Nephron (organoid): Measurements from ENCODE around the gene ARMH3.
"Not testable (repeated sequence)": the region's sequence is repeated elsewhere in the genome, so short reads cannot be mapped to it uniquely, and the experiment has no call there.

ENCODE experiments used
- H3K27ac Mint-ChIP-seq, 3 experiments: 2 replicates each; pipeline ENCODE4 v1.8.0; 2020; ENCODE audit warnings: mixed read lengths in 3 of 3, mild to moderate bottlenecking in 2 of 3, moderate library complexity in 1 of 3
- H3K27me3 Mint-ChIP-seq: 2 replicates; pipeline ENCODE4 v1.8.0; 2021; ENCODE audit warnings: low read depth, mild to moderate bottlenecking, moderate library complexity, mixed read lengths
- H3K36me3 Mint-ChIP-seq: 2 replicates; pipeline ENCODE4 v1.8.0; 2020; ENCODE audit warnings: low read depth, mixed read lengths
- H3K4me1 Mint-ChIP-seq: 2 replicates; pipeline ENCODE4 v1.8.0; 2020; ENCODE audit warnings: mixed read lengths
- H3K4me3 Mint-ChIP-seq, 3 experiments: 2 replicates each; pipeline ENCODE4 v1.8.0; 2020; ENCODE audit warnings: mild to moderate bottlenecking in 3 of 3, mixed read lengths in 3 of 3, moderate library complexity in 2 of 3
- H3K9me3 Mint-ChIP-seq: 2 replicates; pipeline ENCODE4 v1.8.0; 2020; ENCODE audit warnings: mixed read lengths
- TF ChIP-seq, protein P1 (sequence below), 3 experiments: fragments of 200-600 bp; sonication (generic); IDR thresholded peaks; one replicate each; pipeline ENCODE4 v1.5.0; 2021; ENCODE audit warnings: antibody characterized with exemption in 3 of 3; ENCODE audit not compliant: unreplicated experiment in 3 of 3

ARMH3 gene

DNA sequence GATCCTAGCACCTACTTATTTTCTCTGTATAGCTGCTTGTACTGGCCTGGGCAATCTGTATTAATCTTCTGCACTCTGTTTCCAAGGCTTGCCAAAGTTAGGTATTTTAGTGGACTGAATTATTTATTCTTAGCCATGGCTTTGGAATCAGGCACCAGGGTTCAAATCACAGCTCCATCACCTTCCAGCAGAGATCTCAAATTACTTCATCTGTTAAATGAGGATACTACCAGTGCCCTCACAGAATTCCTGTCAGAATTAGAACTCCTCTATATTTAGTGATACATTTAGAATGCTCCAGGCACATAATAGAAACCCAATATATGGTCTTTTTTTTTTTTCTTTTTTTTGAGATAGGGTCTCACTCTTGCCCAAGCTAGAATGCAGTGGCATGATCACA is 17.6 kb downstream of the ARMH3 start:
- Mint-ChIP-seq H3K27me3 (no peaks in the 10 kb centered on the region), H3K9me3 (no peaks in the 10 kb centered on the region)

DNA sequence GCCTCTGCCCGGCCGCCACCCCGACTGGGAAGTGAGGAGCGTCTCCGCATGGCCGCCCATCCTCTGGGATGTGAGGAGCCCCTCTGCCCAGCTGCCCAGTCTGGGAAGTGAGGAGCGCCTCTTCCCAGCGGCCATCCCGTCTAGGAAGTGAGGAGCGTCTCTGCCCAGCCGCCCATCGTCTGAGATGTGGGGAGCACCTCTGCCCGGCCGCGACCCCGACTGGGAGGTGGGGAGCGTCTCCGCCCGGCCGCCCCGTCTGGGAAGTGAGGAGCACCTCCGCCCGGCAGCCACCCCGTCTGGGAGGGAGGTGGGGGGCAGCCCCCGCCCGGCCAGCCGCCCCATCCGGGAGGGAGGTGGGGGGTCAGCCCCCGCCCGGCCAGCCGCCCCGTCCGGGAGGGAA is 20.2 kb downstream of the ARMH3 start:
- peaks cover 67% of the 10 kb centered on the region for H3K36me3 Mint-ChIP-seq
- H3K27ac Mint-ChIP-seq, H3K9me3 Mint-ChIP-seq, H3K4me3 Mint-ChIP-seq, H3K4me1 Mint-ChIP-seq, H3K27me3 Mint-ChIP-seq: not testable (repeated sequence)

More for the DNA sequence above, 17.6 kb downstream of the ARMH3 start:
- TF ChIP-seq, protein P1, sequence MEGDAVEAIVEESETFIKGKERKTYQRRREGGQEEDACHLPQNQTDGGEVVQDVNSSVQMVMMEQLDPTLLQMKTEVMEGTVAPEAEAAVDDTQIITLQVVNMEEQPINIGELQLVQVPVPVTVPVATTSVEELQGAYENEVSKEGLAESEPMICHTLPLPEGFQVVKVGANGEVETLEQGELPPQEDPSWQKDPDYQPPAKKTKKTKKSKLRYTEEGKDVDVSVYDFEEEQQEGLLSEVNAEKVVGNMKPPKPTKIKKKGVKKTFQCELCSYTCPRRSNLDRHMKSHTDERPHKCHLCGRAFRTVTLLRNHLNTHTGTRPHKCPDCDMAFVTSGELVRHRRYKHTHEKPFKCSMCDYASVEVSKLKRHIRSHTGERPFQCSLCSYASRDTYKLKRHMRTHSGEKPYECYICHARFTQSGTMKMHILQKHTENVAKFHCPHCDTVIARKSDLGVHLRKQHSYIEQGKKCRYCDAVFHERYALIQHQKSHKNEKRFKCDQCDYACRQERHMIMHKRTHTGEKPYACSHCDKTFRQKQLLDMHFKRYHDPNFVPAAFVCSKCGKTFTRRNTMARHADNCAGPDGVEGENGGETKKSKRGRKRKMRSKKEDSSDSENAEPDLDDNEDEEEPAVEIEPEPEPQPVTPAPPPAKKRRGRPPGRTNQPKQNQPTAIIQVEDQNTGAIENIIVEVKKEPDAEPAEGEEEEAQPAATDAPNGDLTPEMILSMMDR (IDR thresholded peaks at IDR 0.05; ENCODE audit: unreplicated experiment in 3 of 3): no peak
- Mint-ChIP-seq H3K4me3 (no peak overlapping the region), H3K4me1 (peaks cover 12% of the 10 kb centered on the region), H3K36me3 (peaks cover 50% of the 10 kb centered on the region), H3K27ac (no peak overlapping the region)

DNA sequence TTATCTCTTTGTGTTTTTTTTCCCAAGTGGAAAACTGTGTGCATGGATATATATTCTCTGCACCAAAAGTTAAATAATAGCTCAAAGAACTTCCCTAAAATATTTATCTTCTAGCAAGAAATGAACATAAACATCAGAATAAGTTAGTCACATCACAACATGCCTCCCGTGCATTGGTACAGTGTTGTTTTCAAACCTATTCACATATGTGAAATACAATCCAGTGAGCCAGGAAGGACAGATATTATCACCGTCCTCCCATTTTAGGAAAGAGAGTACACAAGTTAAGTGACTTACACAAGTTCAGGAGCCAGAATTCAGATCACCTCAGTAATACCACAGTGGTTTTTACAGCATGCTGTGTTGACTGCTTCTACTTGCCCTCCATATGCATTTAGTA is 22.2 kb downstream of the ARMH3 start:
- TF ChIP-seq, protein P1 (IDR thresholded peaks at IDR 0.05; ENCODE audit: unreplicated experiment in 3 of 3): no peak
- H3K36me3 Mint-ChIP-seq: peaks cover 66% of the 10 kb centered on the region

DNA sequence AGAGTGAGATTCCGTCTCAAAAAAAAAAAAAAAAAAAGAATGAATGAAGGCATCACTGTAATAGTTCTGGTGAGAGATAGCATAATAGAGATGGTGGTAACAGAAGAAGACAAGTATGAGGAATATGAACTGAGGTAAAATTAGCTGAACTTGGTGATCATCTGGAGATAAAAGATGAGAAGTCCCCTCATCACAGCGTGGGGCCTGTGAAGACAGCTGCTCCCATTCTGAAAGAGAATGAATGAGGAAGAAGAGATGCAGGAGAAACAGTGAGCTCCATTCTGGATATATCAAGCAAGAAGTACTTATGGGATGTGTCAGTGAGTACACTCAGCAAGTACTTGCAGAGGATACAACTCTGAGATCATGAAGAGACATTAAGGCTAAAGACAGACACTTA is 28.7 kb downstream of the ARMH3 start:
- TF ChIP-seq, protein P1 (IDR thresholded peaks at IDR 0.05; ENCODE audit: unreplicated experiment in 3 of 3): no peak
- H3K36me3 Mint-ChIP-seq: peaks cover 63% of the 10 kb centered on the region

More for the DNA sequence above, 22.2 kb downstream of the ARMH3 start:
- Mint-ChIP-seq H3K27ac (no peak overlapping the region), H3K27me3 (no peaks in the 10 kb centered on the region), H3K4me1 (no peaks in the 10 kb centered on the region), H3K9me3 (no peaks in the 10 kb centered on the region), H3K4me3 (no peak overlapping the region)

DNA sequence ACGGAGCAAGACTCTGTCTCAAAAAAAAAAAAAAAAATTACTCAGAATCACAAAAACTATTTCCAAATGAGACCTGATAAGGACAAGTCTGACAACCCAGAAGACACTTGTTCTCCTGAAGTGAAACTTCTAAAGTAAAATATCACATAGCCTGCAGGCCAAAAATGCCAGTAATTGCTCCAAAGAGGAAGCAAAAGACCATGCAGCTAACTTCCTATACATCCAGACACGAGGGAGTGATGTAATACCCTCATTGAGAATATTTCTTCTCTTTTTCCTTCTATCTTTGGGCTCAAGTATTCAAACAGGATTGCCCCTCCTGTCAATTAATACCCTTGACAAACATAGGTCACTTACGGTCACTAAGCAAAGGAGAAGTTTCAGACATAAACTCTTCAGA is 31.2 kb downstream of the ARMH3 start:
- Mint-ChIP-seq H3K27ac (no peak overlapping the region), H3K27me3 (no peaks in the 10 kb centered on the region), H3K4me3 (no peak overlapping the region), H3K9me3 (peaks cover 2% of the 10 kb centered on the region), H3K36me3 (peaks cover 63% of the 10 kb centered on the region), H3K4me1 (no peaks in the 10 kb centered on the region)
- TF ChIP-seq, protein P1 (IDR thresholded peaks at IDR 0.05; ENCODE audit: unreplicated experiment in 3 of 3): no peak

More for the DNA sequence above, 28.7 kb downstream of the ARMH3 start:
- Mint-ChIP-seq H3K9me3 (no peaks in the 10 kb centered on the region), H3K27me3 (no peaks in the 10 kb centered on the region), H3K4me1 (no peaks in the 10 kb centered on the region), H3K4me3 (no peak overlapping the region), H3K27ac (no peak overlapping the region)

DNA sequence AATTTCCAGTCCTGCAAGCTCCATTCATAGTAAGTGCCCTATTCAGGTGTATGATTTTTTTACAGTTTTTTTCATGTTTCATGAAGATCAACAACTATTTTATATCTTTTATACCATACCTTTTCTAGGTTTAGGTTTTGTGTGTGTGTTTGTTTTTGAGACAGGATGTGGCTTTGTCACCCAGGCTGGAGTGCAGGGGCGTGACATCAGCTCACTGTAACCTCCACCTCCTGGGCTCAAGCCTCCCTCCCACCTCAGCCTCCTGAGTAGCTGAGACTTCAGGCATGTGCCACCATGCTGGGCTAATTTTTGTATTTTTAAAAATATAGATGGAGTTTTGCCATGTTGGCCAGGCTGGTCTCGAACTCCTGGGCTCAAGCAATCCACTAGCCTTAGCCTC is 35.0 kb downstream of the ARMH3 start:
- no peak overlapping the region for H3K27ac Mint-ChIP-seq
- H3K9me3 Mint-ChIP-seq: peaks cover 2% of the 10 kb centered on the region
- no peak overlapping the region for H3K4me3 Mint-ChIP-seq
- TF ChIP-seq, protein P1 (IDR thresholded peaks at IDR 0.05; ENCODE audit: unreplicated experiment in 3 of 3): no peak
- H3K36me3 Mint-ChIP-seq: peaks cover 59% of the 10 kb centered on the region
- H3K27me3 Mint-ChIP-seq: no peaks in the 10 kb centered on the region
- H3K4me1 Mint-ChIP-seq: no peaks in the 10 kb centered on the region
